SU-DHL-6 (cell line): Measurements from ENCODE around the gene BET1.

Experiments
- CTCF ChIP-seq: fragments of 200-600 bp; sonication (generic); IDR thresholded peaks from one replicate; pipeline ENCODE4 v1.5.1; 2017; ENCODE audit warnings: antibody characterized with exemption, mild to moderate bottlenecking, low read length, moderate library complexity; ENCODE audit not compliant: insufficient read depth, poor library complexity, severe bottlenecking
- EZH2phosphoT487 ChIP-seq: fragments of 200-600 bp; sonication (generic), shearing (Covaris generic); conservative IDR thresholded peaks from 2 replicates; pipeline ENCODE4 v1.6.1; 2018; ENCODE audit warnings: mild to moderate bottlenecking, antibody characterized with exemption, low read length, moderate library complexity, mixed read lengths

GRCh38 chr7:94004024-94004951 is at the start of gene BET1:
- TF ChIP-seq CTCF (no peak), EZH2phosphoT487 (no peak)
